HG03196 (cell line): ENCODE data around the gene ZNF771.

Experiments
- ATAC-seq: cut with Tn5 transposase; IDR thresholded peaks from one replicate; pipeline ENCODE4 v1.9.1; 2021; ENCODE audit not compliant: unreplicated experiment

ZNF771 gene

DNA sequence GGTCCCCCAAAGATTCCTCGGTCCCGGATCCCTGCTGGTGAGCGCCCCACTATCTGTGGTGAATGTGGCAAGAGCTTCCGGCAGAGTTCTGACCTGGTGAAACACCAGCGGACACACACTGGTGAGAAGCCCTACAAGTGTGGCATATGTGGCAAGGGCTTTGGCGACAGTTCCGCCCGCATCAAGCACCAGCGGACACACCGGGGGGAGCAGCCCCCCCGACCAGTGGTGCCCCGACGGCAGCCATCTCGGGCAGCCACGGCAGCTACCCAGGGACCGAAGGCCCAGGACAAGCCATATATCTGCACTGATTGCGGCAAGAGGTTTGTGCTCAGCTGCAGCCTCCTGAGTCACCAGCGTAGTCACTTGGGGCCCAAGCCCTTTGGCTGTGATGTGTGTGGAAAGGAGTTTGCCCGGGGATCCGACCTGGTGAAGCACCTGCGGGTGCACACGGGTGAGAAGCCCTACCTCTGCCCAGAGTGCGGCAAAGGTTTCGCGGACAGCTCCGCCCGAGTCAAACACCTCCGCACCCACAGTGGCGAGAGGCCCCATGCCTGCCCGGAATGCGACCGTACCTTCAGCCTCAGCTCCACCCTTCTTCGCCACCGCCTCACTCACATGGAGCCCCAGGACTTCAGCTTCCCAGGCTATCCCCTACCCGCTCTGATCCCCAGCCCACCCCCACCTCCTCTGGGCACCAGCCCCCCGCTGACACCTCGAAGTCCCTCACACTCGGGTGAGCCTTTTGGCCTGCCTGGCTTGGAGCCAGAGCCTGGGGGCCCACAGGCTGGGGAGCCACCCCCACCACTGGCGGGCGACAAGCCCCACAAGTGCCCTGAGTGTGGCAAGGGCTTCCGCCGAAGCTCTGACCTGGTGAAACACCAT is 9.4 kb upstream of the ZNF771 start:
- no peak for ATAC-seq

DNA sequence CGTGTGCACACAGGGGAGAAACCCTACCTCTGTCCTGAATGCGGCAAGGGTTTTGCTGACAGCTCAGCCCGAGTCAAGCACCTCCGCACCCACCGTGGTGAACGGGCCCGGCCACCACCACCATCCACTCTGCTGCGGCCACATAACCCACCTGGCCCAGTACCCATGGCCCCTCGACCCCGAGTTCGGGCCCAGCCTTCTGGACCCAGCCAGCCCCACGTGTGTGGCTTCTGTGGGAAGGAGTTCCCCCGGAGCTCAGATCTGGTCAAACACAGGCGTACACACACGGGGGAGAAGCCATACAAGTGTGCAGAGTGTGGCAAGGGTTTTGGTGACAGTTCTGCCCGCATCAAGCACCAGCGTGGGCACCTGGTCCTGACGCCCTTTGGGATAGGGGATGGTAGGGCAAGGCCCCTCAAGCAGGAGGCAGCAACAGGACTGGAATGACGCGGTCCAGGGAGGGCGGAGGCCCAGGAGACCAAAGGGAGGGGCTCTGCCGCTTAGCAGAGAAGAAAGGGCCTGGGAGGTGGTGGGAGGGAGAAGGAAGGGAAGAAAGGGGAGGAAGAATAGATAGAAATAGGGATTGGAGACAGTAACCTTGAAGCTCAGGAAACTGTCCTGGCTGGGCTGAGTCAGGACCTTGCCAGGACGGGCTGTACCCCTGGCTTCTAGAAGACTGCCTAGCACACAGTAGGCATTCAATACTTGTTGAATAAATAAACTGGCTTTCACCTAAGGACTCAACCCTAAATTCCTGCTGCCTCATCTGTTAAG is 8.6 kb upstream of the ZNF771 start:
- ATAC-seq: no peak

DNA sequence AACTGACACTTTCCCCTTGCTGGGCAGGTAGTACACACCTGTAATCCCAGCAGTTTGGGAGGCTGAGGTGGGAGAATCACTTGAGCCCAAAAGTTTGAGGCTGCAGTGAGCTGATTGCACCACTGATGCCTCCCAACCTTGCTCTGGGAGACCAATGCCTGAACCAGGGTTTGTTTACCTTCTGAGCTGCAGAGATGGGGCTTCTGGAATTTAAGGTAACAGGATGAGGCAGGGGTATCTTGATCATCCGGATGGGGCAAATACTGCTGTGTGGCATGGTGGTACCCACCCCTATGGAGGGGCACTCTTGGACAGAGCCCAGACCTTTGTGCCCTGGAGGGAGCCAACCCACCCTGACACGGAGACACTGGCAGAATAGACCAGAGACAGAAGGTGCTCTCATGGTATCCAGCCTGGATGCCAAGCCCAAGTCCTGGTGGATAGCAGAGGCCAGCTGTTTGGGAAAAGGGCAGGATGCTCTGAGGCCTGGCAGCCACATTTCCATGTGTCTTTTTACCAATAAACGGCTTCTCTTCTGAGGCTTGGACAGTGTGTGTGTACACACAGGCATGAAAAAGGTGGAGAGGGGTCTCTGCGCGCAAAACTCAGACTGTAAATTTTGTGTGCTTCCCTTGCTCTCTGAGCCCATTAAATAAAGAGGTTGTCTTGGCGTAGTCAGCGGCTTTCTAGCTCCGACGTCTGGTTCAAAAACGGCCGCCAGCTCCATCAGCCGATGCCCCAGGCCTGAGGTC is 7.8 kb upstream of the ZNF771 start:
- ATAC-seq: no peak

DNA sequence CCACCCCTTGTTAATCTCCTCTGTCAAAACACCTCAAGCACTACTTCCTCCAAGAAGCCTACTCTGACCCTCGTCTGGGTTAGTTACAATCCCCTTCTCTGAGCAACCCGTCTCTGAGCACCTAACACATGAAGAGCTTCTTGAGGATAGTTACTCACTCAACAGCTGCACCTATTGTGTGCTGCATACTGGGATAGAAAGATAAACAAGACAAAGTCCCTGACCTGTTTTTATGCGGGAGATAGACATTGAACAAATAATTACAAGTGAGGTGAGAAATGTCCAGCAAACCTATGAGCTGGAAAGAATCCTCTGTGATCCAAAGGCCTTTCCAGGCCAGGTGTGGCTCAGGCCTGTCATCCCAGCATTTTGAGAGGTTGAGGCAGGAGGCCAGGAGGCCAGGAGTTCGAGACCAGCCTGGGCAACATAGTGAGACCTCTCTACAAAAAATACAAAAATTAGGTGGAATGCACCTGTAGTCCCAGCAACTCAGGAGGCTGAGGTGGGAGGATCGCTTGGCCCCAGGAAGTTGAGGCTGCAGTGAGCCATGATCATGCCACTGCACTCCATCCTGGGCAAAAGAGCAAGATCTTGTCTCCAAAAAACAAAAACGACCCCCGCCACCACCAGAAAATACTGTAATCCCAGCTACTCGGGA is 5.5 kb upstream of the ZNF771 start:
- ATAC-seq: no peak

DNA sequence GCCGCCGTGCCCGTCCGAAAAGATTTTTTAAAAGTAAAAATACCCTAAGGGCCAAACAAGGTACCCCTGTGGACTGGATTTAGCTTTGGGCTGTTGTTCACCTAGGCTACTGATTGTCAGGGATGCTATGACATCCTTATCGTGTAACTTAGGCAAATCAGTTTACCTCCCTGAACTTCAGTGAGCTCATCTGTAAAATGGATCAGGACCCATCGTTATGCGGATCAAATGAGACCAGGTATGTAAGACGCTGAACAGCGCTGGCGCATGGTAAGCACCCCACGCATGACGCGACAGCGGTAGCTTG is 658 bp upstream of the ZNF771 start:
- ATAC-seq: peak; percentile 19

DNA sequence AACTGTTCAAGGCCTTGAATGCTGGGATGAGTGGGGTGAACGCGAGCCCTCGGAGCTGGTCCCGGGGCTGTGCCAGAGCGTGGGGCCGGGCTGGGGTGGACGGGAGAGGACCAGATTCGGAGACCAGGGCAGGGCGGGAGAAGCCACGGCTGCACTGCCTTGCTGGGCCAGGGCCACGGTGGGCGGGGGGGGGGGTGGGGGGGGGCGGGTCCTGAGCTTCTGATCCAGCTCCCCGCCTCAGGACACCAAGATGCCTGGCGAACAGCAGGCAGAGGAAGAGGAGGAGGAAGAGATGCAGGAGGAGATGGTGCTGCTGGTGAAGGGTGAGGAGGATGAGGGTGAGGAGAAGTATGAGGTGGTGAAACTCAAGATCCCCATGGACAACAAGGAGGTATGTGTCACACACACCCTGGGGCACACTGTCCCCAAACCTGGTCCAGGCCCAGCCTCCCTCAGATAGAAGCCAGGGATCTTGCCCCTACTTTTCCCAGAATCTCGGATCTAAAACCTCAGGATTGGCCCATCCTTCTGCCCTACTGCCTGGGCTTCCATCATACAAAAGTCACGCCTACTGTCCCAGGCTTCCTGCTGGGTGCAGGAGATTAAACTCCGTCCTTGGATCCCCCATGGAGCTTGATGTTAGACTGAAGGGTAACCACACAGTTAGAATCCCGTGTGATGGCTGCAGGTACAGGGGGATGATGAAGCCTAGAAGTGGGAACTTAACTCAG is 563 bp downstream of the ZNF771 start:
- ATAC-seq: no peak

DNA sequence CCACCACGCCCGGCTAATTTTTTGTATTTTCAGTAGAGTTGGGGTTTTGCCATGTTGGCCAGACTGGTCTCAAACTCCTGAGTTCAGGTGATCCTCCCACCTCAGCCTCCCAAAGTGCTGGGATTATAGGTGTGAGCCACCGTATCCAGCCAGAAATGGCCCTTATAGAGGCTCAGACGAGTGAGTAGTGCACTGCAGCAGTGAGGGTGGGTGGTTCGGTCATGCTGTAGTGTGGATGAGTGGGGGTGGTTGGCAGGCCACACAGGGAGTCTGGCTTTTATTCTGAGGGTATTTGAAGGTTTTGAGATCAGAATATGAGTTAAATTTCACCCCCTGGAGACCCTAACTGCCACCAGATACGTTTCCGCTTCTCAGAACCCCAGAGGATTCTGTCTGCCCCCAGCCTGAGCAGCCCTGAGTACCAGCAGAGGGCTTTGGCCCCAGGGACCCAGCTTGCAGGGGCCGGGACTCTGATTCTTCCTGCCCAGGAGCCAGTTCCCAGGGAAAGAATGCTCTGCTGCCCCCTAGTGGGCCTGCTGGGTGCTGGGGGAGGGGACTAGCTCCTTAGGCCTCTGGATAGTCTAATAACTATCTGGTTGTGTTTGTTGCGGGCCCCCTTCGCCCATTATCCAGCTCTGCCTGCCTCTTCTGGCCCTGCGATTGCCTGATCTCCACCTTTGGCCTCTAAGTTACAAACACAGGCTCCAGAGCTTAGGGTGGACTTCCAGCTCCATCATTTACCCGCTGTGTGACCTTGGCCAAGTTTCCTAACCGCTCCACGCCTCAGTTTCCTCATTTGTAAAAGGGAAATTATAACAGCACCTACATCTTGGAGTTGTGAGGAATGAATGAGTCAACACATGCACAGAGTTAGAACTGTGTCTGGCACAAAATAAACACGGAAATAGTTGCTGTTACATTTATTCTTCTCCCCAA is 2.0 kb downstream of the ZNF771 start:
- no peak for ATAC-seq

DNA sequence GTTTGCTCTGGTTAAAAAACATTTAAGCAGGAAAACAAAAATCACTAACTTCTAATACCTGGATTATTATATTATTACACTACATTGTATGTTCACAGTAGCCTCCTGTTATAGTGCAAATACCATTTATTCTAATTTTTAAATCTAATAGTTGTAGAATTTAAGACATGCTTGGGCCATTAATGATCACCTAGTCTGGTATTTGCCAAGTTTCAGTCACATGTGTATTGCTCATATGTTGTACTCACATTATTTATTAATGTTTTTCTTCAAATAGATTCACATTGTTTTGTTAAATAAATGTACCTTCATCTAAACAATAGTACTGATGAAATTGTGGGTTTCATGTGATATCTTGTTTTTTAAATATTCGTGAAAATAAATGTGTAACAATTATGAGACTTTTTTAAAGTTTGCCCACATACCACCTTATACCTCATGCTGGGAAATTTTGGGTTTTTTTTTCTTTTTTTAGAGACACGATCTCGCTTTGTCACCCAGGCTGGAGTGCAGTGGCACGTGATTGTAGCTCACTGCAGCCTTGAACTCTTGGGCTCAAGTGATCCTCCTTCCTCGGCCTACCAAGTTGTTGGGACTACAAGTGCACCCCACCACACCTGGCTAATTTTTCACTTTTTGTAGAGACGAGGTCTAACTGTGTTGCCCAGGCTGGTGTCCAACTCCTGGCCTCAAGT is 5.9 kb downstream of the ZNF771 start:
- ATAC-seq: no peak

DNA sequence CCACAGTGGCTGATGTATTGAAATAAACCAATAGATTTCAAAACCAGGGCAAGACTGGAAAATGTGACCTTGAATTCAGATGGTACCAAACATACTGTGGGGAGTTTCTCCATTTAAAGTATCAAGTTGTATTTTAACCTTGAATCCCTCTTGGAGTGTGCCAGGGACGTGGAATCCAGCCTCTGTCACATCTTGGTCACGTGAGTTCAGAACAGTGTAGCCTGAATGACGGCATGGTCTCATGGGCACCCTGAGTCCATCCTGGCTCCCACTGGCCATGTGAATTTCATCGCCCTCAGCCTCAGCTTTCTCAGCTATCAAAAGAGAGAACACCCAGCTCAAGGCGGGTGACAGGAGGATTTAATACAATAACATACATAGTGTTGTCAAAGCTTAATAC is 6.8 kb downstream of the ZNF771 start:
- ATAC-seq: no peak

DNA sequence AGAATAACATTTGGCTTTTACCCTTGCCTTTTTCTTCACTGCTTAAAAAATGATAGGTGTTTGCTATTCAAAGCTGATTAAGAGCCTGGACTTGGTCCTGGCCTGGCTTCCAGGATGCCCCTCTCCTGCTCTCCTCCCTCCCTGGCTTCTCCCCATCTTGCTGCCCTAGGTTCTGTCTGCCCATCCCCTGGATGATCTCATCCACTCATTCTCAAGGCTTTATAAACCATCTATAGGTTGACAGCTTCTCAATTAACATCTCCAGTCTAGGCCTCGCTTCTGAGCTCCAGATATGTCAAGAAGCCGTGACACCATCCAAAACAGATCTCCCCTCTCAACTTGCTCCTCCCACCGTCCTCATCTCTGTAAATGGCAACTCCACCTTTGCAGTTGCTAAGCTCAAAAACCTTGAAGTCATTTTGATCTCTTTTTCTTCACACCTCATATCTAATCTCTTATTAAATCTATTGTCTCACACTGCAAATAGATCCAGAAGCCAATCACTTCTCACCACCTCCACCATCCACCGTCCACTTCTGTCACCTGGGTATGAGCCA is 8.7 kb downstream of the ZNF771 start:
- no peak for ATAC-seq

DNA sequence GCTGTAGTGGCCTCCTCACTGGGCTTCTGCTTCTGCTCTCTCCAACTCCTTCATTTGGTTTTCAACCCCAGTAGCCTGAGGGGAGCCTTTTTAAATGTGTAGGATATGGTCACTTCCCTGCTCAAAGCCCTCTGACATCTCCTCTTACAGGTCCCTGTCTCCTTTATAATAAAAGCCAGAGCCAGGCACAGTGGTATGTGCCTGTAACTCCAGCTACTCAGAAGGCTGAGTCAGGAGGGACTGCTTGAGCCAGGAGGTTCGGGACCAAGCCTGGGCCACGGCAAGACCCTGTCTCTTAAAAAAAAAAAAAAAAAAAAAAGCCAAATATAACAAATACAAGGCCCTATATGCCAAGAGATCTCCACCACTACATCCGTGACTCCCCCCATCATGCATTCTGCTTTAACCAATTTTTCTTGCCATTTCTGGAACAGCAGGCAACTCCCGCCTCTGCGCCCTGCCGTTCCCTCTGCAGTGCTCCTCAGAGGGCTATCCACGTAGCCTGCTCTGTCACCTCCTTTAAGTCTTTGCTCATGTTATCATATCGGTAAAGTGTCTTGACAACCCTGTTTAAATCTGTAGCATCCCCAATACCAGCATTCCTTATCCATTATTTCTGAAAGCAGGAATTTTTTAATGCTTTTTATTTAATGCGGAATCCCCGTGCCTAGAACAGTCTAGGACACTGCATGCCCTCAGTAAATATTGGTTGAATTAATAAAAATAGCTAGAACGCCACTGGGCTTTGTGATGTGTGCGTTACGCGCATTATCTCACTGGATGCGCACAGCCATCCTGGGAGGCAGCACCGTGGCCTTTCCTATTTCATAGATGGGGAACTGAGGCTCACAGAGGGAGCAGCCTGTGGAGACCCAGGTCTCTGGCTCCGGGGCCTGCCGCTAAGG is 9.5 kb downstream of the ZNF771 start:
- no peak for ATAC-seq

DNA sequence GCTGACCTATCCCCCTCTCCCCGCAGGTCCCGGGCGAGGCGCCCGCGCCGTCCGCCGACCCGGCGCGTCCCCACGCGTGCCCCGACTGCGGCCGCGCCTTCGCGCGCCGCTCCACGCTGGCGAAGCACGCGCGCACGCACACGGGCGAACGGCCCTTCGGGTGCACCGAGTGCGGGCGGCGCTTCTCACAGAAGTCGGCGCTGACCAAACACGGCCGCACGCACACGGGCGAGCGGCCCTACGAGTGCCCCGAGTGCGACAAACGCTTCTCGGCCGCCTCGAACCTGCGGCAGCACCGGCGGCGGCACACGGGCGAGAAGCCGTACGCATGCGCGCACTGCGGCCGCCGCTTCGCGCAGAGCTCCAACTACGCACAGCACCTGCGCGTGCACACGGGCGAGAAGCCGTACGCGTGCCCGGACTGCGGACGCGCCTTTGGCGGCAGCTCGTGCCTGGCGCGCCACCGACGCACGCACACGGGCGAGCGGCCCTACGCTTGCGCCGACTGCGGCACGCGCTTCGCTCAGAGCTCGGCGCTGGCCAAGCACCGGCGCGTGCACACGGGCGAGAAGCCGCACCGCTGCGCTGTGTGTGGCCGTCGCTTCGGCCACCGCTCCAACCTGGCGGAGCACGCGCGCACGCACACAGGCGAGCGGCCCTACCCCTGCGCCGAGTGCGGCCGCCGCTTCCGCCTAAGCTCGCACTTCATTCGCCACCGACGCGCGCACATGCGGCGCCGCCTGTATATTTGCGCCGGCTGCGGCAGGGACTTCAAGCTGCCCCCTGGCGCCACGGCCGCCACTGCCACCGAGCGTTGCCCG is 10.3 kb downstream of the ZNF771 start:
- ATAC-seq: peak; percentile 76

DNA sequence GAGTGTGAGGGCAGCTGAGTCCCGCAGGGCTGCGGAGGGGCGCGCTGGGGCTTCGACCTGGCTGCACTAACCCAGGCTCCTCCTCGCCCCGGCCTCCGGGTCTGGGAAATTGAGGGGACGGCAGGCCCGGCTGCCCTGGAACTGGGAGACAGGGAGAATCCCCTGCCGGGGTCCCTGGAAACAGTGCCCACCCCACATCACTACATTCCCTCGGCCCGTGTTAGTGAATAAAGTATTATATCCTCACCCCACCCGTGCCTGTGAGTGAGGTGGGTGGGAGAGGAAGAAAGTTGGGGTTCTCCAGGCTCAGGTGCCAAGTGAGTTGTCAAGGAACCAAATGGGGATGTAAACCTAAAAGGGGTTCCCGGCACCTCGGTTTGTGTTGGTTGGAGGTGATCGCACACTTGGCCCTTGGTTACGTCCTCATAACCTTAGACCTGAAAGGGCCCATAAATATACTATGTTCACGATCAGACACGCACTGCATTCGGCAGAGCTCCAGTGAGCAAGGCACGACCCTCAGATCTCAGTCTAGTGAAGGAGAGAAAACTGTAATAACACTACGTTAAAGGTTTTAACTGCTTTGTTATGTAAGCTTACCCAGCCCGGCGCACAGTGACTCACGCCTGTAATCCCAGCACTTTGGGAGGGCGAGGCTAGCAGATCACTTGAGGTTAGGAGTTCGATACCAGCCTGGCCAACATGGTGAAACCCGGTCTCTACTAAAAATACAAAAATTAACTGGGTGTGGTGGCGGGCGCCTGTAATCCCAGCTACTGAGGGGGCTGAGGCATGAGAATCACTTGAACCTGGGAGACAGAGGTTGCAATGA is 11.2 kb downstream of the ZNF771 start:
- no peak for ATAC-seq

DNA sequence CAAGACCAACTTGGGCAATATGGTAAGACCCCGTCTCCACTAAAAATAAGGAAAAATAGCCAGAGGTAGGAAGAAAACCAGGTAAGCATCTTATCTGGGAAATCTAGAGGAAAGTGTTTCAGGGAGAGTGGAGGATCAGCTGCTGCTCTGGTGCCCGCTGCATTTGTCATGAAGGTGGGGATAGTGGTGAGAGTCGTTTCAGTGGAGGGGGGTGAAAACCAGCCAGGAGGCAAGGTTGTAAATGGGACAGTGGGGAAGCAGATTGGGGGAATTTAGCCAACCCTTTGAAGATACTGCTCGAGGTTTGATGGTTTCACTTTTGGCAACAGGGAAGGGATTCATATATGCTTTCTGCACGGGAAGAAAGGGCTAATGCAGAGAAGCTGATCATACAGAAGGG is 13.6 kb downstream of the ZNF771 start:
- no peak for ATAC-seq

DNA sequence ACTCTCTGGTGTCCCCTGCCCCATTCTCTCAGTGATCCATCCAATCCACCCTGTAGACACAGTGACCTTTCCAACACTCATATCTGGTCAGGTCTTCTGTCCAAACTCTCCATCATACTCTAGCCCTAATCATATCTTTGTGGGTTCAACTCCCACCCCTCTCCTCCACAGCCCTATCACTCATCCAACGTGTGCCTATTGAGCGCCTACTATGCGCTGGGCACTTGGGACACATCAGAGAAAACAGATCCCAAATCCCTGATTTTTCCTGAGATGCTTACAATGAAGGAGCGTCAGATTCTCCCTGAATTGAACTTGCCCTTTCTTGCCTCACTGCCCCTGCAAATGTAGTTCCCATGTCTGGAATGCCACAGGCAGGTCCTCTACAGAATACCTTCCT is 20.6 kb downstream of the ZNF771 start:
- no peak for ATAC-seq

DNA sequence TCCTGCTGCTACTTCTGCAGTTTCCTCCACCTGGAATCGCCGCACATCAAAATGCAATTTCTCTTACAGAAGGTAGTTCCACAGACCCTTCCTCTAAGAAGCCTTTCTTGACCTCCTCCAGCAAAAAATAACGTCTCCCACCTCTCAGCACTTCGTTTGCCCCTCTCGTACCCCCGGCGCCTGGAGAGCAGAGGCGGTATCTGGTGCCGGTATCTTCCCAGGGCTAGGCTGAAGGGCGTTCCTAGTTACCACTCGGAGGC is 21.9 kb downstream of the ZNF771 start:
- ATAC-seq: peak; percentile 4
